Measurements from ENCODE around the gene NOTCH1. TPM values are rescaled to one million over a fixed set of nuclear protein-coding genes. Genes with fewer than 3 reads are reported as not detected.

Gene NOTCH1
- total RNA-seq, 2 experiments from 2014 or later, result 67.3 to 73.5 TPM

DNA sequence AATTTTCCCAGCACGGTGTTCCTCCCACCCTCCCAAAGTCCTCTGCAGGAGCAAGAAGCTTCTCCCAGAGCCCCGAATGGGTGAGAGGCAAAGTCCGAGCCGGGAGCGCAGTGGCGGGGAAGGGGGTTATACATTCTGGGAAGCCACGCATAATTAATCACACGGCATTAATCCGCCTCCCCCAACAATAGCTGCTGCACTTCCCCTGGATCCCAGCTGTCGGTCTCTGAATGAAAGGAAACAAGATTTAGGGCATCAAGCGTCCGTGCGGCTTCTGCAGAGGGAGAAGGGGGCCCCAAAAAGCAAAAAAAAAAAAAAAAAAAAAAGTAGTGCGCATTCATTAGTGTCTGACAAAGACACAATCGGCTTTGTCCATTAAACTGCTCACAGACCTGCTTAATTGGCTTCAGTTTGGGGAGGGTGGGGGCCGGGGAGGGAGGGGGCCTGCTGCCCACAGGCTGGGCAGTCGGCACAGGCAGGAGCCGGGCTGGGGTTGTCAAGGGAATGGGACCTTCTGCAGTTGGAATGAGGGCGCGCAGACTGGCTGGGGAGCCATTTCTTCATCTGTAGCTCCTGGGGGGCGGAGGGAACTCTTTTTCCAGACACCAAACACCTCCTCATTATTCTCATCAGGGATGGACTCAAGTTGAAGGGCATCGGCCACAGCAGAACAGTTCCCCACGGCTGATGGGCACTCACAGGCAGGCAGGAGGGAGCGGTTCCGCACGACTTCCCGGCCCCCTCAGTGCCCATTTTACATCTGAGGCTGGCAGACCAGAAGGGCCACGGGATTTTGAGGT is 3.4 kb downstream of the NOTCH1 start:
- H3K4me3 Mint-ChIP-seq, result no peak overlapping the region
- DNase-seq (no peak), ATAC-seq (no peak)
- H3K36me3 Mint-ChIP-seq, result peaks cover 15% of the 10 kb centered on the region
- H3K27me3 Mint-ChIP-seq, result no peaks in the 10 kb centered on the region
- H3K27ac Mint-ChIP-seq, result no peak overlapping the region
- CTCF ChIA-PET, result interaction anchor here (1.0 kb wide), 1 partner anchor 57 kb away, joined by 3 read pairs; no protein-coding TSS in a partner anchor
- H3K9me3 Mint-ChIP-seq (ENCODE audit: low read depth), result no peaks in the 10 kb centered on the region
- peaks cover 64% of the 10 kb centered on the region for H3K4me1 Mint-ChIP-seq

DNA sequence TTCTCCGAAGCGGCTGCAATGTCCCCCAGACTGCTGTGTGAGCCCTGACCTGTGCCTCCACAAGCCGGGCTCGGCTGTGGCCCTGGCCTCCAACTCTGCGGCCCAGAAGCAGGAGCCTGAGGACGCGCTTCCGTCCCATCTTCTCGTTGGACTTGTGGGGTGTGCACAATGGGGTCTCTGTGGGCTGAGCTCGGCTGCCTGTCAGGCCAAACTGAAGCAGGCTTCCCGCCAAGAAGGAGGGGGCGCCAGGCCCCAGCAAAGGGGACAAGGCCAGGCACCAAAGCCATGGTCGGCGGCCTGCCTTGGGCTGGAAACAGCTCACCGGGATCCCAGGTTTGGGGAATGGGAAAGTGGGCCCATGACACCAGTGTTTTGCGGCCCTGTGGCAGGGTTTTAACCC is 4.1 kb downstream of the NOTCH1 start:
- Mint-ChIP-seq H3K27ac (no peak overlapping the region), H3K36me3 (peaks cover 19% of the 10 kb centered on the region), H3K27me3 (no peaks in the 10 kb centered on the region), H3K4me1 (peaks cover 64% of the 10 kb centered on the region), H3K9me3 (ENCODE audit: low read depth) (no peaks in the 10 kb centered on the region), H3K4me3 (no peak overlapping the region)
- no peak for DNase-seq
- no peak for ATAC-seq
- CTCF ChIA-PET, result interaction anchor here (1.0 kb wide), 1 partner anchor 57 kb away, joined by 3 read pairs; no protein-coding TSS in a partner anchor

DNA sequence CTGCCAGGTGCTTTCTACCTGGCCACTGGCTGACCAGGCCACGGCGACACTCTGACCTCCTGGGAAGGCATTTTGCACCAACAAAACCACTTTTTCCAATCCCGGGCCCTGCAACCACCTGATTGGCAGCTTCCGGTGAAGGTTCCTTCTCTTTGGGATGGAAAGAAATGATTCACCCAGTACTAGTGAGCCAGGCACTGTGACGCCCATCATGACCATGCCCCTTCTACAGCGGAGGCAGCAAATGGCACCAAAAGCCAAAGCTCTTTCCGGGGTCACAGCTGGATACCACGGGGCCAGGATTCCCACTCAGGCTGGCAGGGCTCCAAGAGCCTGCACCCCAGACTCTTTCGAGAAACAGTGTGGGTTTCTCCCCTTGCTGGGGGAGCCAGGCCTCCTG is 4.7 kb downstream of the NOTCH1 start:
- peaks cover 66% of the 10 kb centered on the region for H3K4me1 Mint-ChIP-seq
- H3K27ac Mint-ChIP-seq, result peak overlapping the region; percentile 99
- H3K4me3 Mint-ChIP-seq, result no peak overlapping the region
- H3K9me3 Mint-ChIP-seq (ENCODE audit: low read depth), result no peaks in the 10 kb centered on the region
- no peaks in the 10 kb centered on the region for H3K27me3 Mint-ChIP-seq
- H3K36me3 Mint-ChIP-seq, result peaks cover 19% of the 10 kb centered on the region
- DNase-seq (no peak), ATAC-seq (no peak)
- CTCF ChIA-PET, result interaction anchor here (1.0 to 3.8 kb wide), 2 partner anchors 52 to 56 kb away, joined by 3 to 18 read pairs; no protein-coding TSS in a partner anchor

DNA sequence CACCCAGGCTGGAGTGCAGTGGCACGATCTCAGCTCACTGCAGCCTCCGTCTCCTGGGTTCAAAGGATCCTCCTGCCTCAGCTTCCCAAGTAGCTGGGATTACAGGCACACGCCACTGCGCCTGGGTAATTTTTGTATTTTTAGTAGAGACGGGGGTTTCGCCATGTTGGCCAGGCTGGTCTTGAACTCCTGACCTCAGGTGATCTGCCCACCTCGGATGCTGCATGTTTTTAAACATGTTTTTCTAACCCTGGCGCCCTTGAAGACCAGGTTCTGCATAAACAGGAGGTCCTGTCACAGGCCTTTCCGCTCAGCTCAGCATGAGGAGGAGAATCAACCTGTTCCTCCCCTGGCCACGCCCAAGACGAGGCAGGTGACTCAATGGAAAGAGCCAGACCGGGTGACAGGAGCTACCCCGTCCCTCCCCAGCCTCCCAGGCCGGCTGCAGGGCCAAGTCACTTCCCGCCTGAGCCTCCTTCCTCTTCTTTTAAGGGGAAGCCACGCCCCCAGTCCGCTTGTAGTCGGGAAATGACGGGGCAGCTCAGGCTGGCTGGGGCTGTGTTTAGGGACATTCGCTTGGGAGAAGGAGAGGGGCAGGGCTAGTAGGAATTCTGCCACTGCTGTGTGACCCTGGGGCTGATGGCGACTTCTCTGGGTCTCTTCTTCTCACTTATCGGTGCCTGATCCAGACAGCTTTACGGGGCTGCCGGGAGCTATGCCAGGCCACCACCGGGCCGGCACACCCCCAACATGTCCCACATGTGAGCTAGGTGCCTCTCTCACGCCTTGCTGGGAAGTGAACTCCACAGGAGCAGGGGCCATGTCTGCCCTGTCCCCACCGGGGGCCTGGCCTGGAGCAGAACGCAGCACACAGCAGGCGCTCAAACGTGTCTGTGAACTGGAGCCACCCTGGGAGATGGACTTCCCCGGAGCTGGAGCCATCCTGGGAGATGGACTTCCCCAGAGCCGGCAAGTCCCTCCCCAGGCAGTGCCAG is 6.1 kb downstream of the NOTCH1 start:
- peak overlapping the region; percentile 99 for H3K27ac Mint-ChIP-seq
- H3K9me3 Mint-ChIP-seq (ENCODE audit: low read depth), result no peaks in the 10 kb centered on the region
- peaks cover 66% of the 10 kb centered on the region for H3K4me1 Mint-ChIP-seq
- ATAC-seq, result peak; percentile 84
- H3K4me3 Mint-ChIP-seq, result peak overlapping the region; percentile 72
- H3K36me3 Mint-ChIP-seq, result peaks cover 19% of the 10 kb centered on the region
- peak; percentile 98 for DNase-seq
- CTCF ChIA-PET, result interaction anchor here (0.7 to 3.8 kb wide), 14 partner anchors 10 to 490 kb away, joined by 3 to 33 read pairs (median 4); partner anchors contain the start of gene DNLZ
- no peaks in the 10 kb centered on the region for H3K27me3 Mint-ChIP-seq

DNA sequence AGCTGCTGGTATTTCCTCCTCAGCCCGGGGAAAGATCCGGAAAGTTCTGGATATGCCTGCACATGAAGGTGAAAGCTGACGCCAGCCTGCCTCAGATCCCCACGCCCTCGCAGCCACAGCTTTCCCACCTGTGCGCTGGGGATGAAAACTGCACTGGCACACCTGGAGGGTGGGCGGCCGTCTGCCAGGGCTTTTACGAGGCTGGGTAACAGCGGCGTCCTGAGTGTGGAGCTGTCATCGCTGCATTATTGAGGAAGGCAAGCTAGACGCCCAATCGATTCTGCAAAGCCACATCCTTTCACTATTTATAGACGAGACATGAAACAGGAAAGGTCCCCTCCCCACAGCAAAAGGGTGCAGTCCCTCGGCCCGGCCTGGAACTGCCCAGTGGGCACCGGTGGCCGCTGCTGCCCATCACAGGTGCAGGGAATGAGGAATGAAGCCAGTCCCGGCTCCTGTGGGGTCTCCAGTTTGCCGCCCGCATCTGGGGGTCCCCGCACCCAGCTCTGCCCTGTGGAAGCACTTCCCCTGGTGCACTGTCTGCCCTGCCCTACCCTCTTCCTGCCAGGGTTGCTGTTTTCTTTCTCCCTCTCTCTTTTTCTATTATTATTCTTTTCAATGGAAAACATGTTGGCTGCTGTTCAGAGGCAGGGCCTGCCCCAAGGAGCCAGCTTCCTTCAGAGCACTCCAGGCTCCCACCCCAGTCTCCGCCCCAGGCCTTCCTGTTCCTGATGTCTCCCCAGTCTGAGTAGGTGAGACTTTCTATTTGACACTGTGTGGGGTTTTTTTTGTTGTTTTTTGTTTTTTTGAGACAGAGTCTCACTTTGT is 7.0 kb downstream of the NOTCH1 start:
- peaks cover 69% of the 10 kb centered on the region for H3K4me1 Mint-ChIP-seq

DNA sequence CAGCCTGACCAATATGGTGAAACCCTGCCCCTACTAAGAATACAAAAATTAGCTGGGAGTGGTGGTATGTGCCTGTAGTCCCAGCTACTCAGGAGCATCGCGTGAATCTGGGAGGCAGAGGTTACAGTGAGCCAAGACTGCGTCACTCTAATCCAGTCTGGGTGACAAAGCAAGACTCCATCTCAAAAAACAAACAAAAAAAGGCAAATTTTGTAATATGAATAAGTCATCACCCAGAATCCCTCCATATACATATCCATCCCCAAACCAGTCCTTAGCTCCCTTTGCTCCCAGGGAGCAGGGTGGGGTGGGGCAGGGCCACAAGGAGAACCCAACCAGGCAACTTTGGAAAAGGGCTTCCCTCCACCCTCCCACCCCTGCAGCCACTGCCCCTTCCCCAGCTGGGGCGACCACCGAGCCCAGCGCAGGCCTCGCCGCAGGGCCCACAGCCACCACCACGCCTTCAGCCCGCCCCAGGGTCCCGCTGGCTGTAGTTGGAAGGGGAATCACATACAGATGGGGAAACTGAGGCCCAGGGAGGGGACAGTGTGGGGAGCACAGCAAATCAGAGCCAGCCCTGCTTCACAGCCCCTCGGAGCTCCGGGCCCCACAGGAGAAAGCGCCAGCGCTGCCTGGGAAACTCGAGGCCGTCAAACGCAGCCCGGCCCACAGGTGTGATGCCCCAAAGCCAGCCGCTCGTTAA is 7.8 kb downstream of the NOTCH1 start:
- CTCF ChIA-PET, result interaction anchor here (0.6 to 3.8 kb wide), 10 partner anchors 10 to 250 kb away, joined by 3 to 33 read pairs (median 5); no protein-coding TSS in a partner anchor
- H3K4me1 Mint-ChIP-seq, result peaks cover 69% of the 10 kb centered on the region
- H3K4me3 Mint-ChIP-seq, result peak overlapping the region; percentile 72
- DNase-seq (no peak), ATAC-seq (no peak)
- no peaks in the 10 kb centered on the region for H3K9me3 Mint-ChIP-seq (ENCODE audit: low read depth)
- peaks cover 14% of the 10 kb centered on the region for H3K36me3 Mint-ChIP-seq
- no peaks in the 10 kb centered on the region for H3K27me3 Mint-ChIP-seq
- peak overlapping the region; percentile 99 for H3K27ac Mint-ChIP-seq

More for the DNA sequence above, 7.0 kb downstream of the NOTCH1 start:
- Mint-ChIP-seq H3K27ac (peak overlapping the region; percentile 99), H3K27me3 (no peaks in the 10 kb centered on the region), H3K9me3 (ENCODE audit: low read depth) (no peaks in the 10 kb centered on the region), H3K36me3 (peaks cover 19% of the 10 kb centered on the region), H3K4me3 (peak overlapping the region; percentile 72)
- CTCF ChIA-PET, result interaction anchor here (0.7 to 3.8 kb wide), 17 partner anchors 9 to 491 kb away, joined by 3 to 33 read pairs (median 4); partner anchors contain the start of gene DNLZ
- peak; percentile 86 for DNase-seq
- ATAC-seq, result peak; percentile 74

DNA sequence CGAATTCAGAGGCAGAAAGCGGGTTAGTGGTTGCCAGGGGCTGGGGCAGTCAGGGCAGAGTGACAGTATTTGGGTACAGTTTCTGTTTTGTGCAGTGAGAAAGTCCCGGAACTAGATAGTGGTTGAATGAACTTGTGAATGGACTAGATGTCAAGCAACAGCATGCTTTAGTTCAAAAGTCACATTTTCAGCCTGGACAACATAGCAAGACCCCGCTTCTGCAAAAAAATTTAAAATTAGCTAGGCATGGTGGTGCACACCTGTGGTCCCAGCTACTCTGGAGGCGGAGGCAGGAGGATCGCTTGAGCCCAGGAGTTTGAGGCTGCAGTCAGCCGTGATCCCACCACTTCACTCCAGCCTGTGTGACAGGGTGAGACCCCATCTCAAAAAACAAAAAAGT is 8.4 kb downstream of the NOTCH1 start:
- Mint-ChIP-seq H3K27ac (peak overlapping the region; percentile 73), H3K36me3 (peaks cover 9% of the 10 kb centered on the region), H3K9me3 (ENCODE audit: low read depth) (no peaks in the 10 kb centered on the region), H3K27me3 (no peaks in the 10 kb centered on the region), H3K4me3 (no peak overlapping the region), H3K4me1 (peaks cover 70% of the 10 kb centered on the region)
- CTCF ChIA-PET, result interaction anchor here (0.6 to 3.8 kb wide), 2 partner anchors 49 to 190 kb away, joined by 3 to 18 read pairs; no protein-coding TSS in a partner anchor
- ATAC-seq (no peak), DNase-seq (no peak)

DNA sequence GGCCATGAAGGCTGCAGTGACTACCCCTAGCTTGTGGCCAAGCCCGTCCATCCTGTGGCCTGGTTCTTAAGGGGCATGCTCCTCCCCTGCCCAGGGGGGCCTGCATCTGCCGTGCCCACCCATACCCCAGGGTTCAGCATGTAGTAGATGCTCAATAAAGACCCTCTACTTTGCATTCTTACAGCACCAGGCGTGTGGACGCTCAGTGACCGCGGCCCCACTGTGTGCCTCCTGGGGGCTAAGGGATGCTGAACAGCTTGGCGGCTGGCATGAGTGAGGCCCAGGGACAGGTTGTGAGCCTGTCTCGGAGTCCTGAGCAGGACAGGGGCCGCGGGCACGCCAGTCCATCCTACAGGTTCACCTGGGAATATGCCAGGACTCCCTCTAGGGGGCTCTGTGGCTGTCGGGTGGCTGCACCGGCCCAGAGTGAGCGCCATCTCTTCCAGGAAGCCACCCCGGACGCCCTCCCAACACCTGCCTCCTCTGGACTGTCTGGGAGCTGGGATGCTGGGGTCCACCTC is 9.1 kb downstream of the NOTCH1 start:
- Mint-ChIP-seq H3K27me3 (no peaks in the 10 kb centered on the region), H3K9me3 (ENCODE audit: low read depth) (no peaks in the 10 kb centered on the region), H3K36me3 (peaks cover 8% of the 10 kb centered on the region), H3K27ac (peak overlapping the region; percentile 73), H3K4me1 (peaks cover 70% of the 10 kb centered on the region), H3K4me3 (no peak overlapping the region)
- ATAC-seq, result no peak
- CTCF ChIA-PET, result interaction anchor here (0.6 to 1.5 kb wide), 2 partner anchors 48 to 501 kb away, joined by 3 to 4 read pairs; no protein-coding TSS in a partner anchor
- no peak for DNase-seq

DNA sequence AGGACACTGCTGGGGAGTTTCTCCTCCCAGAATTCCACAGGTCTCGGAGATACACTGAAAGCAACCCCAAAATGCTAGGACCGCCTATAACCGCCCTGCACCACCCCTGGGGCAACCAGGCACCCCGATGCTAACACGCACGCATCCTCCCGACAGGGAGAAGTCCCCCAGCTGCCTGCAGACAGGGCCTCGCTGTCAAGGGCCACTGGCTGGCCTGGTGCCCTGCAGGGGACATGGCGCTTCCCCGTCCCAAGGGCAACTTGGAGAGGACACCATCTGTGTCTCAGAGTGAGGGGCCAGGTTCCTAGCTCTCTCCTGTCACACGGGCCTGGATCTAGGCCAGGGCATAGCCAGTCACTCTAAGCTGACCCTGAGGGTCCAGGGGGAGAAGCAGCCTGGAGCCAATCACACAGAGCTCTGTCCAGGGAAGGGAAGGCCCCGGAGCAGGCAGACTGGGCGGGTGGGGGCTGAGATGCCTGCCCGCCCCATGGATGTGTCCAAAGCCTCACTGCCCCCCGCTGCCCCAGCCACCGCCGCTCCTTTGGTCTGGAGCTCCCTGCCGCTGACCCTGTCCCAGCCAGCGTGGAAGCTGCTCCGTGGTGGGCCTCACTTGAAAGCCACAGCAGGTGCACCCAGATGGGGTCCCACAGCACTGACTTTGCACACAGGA is 9.7 kb downstream of the NOTCH1 start:
- peaks cover 71% of the 10 kb centered on the region for H3K4me1 Mint-ChIP-seq
- ATAC-seq (no peak), DNase-seq (no peak)
- H3K36me3 Mint-ChIP-seq, result peaks cover 7% of the 10 kb centered on the region
- H3K27ac Mint-ChIP-seq, result no peak overlapping the region
- no peaks in the 10 kb centered on the region for H3K9me3 Mint-ChIP-seq (ENCODE audit: low read depth)
- no peaks in the 10 kb centered on the region for H3K27me3 Mint-ChIP-seq
- CTCF ChIA-PET, result interaction anchor here (0.6 to 1.5 kb wide), 2 partner anchors 48 to 502 kb away, joined by 3 to 4 read pairs; no protein-coding TSS in a partner anchor
- no peak overlapping the region for H3K4me3 Mint-ChIP-seq

DNA sequence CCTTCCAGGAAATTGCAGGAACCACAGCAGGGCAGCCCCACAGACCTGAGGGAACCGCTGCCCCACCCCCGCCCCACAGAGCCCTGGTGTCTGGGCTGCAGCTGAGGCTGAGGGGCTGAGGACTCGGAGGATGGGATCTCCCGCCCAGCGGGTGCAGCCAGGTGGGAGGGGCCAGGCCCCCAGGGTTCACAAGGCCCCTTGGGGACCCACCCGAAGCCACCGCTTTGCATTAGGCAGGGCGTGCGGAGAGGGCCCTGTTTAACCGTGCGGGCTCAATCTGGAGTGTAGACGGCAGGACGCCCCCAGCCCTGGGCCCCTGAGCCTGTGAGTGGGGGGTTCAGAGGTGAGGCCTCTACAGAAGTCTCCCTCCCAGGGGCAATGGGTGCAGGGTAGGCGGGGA is 10.8 kb downstream of the NOTCH1 start:
- H3K9me3 Mint-ChIP-seq (ENCODE audit: low read depth), result no peaks in the 10 kb centered on the region
- CTCF ChIA-PET, result interaction anchor here (1.6 kb wide), 1 partner anchor 51 kb away, joined by 3 read pairs; no protein-coding TSS in a partner anchor
- no peak overlapping the region for H3K4me3 Mint-ChIP-seq
- ATAC-seq (no peak), DNase-seq (no peak)
- no peak overlapping the region for H3K27ac Mint-ChIP-seq
- peaks cover 7% of the 10 kb centered on the region for H3K36me3 Mint-ChIP-seq
- peaks cover 65% of the 10 kb centered on the region for H3K4me1 Mint-ChIP-seq
- no peaks in the 10 kb centered on the region for H3K27me3 Mint-ChIP-seq

DNA sequence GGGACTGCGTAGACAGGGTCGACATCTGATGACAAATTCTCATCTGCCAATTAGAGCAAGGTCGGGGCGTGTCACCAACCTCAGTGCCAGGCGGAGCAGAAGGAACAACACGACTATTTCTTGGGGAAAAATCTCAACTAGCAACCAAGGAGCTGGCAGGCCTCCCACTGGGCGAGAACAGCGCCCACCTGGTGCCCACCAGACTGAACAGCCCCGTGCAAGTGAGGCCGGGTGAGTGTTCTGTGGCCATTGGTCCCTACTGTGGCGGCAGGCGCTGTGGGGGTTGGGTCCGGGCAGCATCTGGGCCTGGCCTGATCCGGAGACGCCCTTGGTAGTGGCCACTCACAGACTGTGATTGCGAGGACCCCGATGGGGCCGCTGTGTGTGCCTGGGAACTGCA is 11.5 kb downstream of the NOTCH1 start:
- DNase-seq, result no peak
- Mint-ChIP-seq H3K9me3 (ENCODE audit: low read depth) (no peaks in the 10 kb centered on the region), H3K27me3 (no peaks in the 10 kb centered on the region), H3K4me3 (no peak overlapping the region), H3K36me3 (peaks cover 7% of the 10 kb centered on the region), H3K27ac (peak overlapping the region; percentile 90), H3K4me1 (peaks cover 58% of the 10 kb centered on the region)
- CTCF ChIA-PET, result interaction anchor here (1.4 to 2.2 kb wide), 3 partner anchors 10 to 50 kb away, joined by 3 to 8 read pairs (median 7); no protein-coding TSS in a partner anchor
- ATAC-seq, result no peak
